Hair follicular keratinocyte (primary cell): ENCODE data around the gene C1orf167. TPM values are rescaled to one million over a fixed set of nuclear protein-coding genes. Genes with fewer than 3 reads are reported as not detected.

Source experiments
- total RNA-seq: library from RNA; depleted of rRNA; stranded (reverse); fragments of >200 nt; gene quantifications from 2 replicates; pipeline ENCODE4 v1.2.3, GENCODE V29; 2015

Gene C1orf167, protein sequence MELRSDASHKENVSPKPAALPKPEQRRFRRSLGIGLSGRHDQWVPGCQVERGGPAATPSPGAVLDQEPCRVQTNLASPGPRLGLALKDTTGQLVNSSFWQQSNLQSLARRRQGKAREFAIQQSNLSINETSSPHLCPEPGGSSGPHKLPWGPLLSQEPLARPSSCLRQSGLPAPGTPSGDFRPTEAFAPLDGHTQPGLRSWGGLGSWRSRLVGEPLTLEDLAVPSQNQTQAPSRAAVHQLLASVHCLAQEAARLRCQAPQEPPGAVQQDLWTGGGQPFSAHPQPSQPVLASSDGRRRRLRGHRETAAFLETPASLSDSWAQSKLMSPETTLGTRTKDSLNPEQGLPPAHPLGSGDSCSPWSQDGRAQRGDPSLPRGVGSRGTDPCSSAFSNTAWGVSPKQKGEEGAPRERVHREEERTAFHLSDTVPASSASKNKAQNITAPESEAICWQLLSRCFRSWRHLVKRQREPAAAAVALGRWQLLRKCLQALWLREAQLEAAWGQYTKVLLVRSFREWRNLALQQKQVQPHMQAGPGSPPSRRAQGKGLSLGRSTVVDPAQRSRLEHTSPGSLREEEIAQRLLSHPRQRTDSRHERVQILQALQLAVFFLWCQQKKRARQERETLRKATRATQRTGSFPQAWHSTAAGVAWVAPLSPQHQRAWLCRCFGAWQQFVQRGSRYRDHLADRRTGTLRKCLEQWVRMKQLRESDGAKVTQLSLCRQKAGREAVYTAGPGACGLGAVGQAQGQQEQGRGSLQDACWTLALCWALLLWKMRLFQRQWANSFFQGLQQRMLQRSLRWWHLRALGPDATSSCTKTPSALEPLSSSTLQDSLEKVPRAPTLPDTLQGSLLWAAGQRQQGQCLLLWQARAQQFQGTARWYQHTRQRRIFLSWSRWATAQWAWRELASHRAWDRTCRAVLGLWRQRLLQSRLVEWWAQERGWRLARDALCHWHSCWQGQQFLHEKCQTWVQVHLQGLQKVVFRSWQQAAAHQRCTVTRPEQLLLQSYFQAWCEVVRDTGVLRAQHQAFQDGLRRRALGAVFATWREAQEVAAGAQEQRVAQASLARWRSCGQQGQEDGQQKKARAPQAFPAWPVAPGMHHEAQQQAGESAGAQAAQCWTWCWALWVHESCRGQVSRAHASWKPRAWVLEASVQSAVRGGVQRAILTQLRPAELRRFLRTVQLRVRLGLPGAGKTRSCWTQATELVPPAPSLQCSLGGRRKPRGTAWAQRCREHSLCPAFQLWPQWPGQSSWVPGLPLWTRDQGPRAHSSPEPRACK (N-terminal part only)
- not detected in 2 replicates for total RNA-seq

DNA sequence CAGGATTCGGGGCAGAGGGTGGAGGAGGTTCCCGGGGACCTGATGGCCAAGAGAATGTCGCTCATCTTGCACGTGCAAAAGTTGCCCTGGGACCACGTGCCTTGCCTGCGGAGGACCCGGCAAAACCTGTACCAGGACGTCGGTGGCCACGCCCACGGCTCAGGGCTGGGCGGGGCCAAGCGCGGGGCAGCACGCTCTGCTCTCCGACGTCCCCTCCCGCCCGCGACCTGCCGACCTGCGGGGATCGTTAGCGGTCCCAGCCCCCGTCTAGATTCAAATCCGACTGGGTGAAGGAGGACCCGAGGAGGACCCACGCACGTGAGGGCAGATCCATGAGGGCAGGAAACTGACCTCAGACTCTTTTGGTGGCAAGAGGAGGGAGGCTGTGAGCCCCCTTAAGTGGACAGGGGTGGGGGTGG lies at the start of gene C1orf167:
TSS of gene C1orf167 (plus strand) at position 206 of the 419 bp plus-strand sequence. CDS start 2,208 bp downstream, outside the sequence.

DNA sequence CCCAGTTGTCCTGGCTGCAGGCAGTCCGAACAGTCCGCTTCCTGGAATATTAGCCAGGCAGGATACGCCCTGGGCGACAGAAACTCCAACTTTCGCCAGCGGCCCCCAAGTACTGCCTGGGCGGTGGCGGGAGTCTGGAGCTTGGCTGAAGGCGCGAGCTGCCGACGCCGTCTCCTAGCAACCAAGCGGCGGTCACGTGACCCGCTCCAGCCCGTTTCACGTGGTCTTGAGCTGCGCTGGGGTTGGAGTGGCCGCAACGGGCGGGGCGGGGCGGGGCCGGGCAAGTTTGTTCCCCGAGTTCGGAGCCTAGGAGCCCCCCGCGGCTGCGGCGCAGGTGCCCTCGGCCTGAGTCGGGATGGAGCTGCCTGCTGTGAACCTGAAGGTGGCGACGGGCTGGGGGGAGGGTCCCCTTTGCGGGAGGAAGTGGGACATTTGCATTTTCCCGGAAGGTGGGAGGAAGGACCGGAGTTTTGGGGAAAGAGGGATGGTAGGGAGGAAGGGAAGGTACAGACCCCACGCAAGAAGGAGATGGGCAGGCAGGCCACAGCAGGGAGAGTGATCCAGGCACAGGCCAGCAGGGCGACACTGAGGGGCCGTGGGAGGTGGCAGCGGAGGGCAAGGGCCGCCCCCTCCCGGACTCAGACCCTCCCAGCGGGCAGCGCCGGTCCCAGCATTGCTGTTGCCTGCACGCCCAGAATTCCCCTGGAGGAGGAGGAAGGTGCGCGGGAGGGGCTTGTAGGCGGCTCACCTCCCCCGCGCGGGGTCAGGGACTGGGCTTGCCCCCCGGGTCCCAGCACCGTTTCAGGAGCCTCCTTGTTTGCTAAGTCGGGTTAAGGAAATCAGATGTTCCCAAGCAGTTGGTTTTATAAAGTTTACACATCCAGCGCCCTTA lies 25.9 kb upstream of the C1orf167 start, which contains the start of gene AGTRAP:
TSS of gene AGTRAP (plus strand) at position 283 of the 892 bp plus-strand sequence. CDS start at position 356, 73 bp downstream.

DNA sequence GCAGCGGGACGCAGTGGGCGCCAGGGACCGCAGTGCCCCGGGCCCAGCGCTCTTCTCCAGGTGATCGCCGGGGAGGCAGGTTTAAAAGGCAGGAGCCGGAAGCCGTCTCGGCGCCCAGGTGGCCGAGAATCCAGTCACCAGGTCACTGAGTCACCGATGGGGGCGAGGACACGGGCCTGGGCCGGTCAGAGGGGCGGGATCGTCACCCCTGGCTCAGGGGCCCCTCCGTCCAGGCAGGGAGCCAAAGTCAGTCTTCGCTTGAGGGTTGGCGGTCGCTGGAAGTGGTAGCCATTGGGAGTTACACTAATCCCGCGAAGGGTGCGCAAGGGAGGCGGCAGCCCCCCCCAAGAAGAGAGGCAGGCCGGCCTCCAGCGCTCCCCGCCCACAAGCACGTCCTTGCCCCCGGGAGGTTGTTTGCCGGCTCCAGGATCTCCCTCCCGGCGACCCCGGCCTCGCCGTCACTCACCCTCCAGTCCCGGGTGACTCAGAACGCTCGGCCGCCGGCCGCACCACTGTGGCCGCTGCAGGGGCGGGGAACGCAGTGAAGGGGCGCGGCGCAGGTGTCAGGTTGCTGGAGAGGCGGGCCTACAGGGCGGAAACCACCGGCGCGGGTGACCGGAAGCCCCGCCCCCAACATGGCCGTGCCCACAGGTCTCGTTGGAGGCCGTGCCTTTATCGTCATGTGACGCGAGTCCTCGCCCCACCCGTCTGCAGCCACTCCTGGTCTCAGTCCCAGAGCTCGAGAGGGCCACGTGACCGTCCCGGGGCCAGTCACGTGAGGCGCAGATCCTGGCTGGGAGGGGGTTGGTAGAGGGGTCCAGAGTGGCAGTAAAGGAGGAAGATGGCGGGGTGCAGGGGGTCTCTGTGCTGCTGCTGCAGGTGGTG lies 43.7 kb downstream of the C1orf167 start, which contains the start of the genes CLCN6 and MTHFR:
TSS of gene CLCN6 (plus strand) at position 770 of the 885 bp plus-strand sequence. CDS start at position 842, 72 bp downstream.
TSS of gene MTHFR (minus strand) at position 543 of the 885 bp plus-strand sequence. CDS start 2,848 bp downstream, outside the sequence.

Other genes starting within 250 kb of the C1orf167 start
- 28.9 and 61.7 TPM in 2 replicates for gene FBXO2, start 107.8 kb upstream of the C1orf167 start, total RNA-seq
- gene FBXO44, start 107.3 kb upstream of the C1orf167 start, total RNA-seq, result 12.7 and 13.9 TPM in 2 replicates
- gene FBXO6, start 98.0 kb upstream of the C1orf167 start, total RNA-seq, result 13.4 and 16.9 TPM in 2 replicates
- 62.5 and 71.8 TPM in 2 replicates for gene MAD2L2, start 81.0 kb upstream of the C1orf167 start, total RNA-seq
- not detected in 2 replicates for gene DRAXIN, start 70.5 kb upstream of the C1orf167 start, total RNA-seq
- 151 and 193 TPM in 2 replicates for gene AGTRAP, start 26.1 kb upstream of the C1orf167 start, total RNA-seq
- gene MTHFR, start 43.8 kb downstream of the C1orf167 start, total RNA-seq, result 13.3 and 19.4 TPM in 2 replicates
- 7.9 and 9.3 TPM in 2 replicates for gene CLCN6, start 44.0 kb downstream of the C1orf167 start, total RNA-seq
- gene NPPA, start 85.6 kb downstream of the C1orf167 start, total RNA-seq, result not detected in 2 replicates
- not detected in 2 replicates for gene NPPB, start 96.8 kb downstream of the C1orf167 start, total RNA-seq
- 68.7 and 71.7 TPM in 2 replicates for gene KIAA2013, start 164.2 kb downstream of the C1orf167 start, total RNA-seq
- gene PLOD1, start 172.5 kb downstream of the C1orf167 start, total RNA-seq, result 114 and 117 TPM in 2 replicates
- 92.5 and 120 TPM in 2 replicates for gene MFN2, start 218.3 kb downstream of the C1orf167 start, total RNA-seq